Heart left ventricle (tissue), 13 donors: Measurements from ENCODE around the gene DENND6B.

ENCODE experiments used
- CTCF ChIP-seq, 12 donors: fragments of 200-600 bp; sonication (generic) in 4 of 12; IDR thresholded peaks; one replicate each; pipeline versions ENCODE4 v1.5.0 to v1.8.0; 2018 to 2022; ENCODE audit warnings: antibody characterized with exemption in 12 of 12, mild to moderate bottlenecking in 5 of 12
- POLR2A ChIP-seq, 2 donors: fragments of 450-650 bp; IDR thresholded peaks; one replicate each; pipeline ENCODE4 v1.6.1; 2017; ENCODE audit warnings: antibody characterized with exemption in 2 of 2, mild to moderate bottlenecking in 2 of 2, moderate library complexity in 2 of 2
- donor health status: ischemic (EF 13 %, LVEDD 7.1; RV severe dilation, severe dysfunction).
- donor health status: DM: no; HTN: yes; CAD: no.
- donor health status: DM: no; HTN: no; CAD: no.
- donor health status: ischemic (EF 25% LVEDD 6.9; RV normal size, moderate dysfunction).
- donor health status: ischemic (EF 25% LVEDD 5.7; RV mildly dilated, moderate dysfunction).
- donor health status: ischemic (EF 35%, LVEDD 5.7; RV mildly dilated, moderate dysfunction).
- donor health status: nonischemic (EF 11% LVEDD 7.7; RV severe dilation, severe dysfunction).
- donor health status: DM: yes; HTN: yes; CAD: no.
- donor health status: PGD.
- donor health status: ischemic (EF 29% LVEDD 5.4; RV normal size, mild dysfunction).
- donor health status: nonischemic (EF 23%, LVEDD 6.1; RV moderate dilation, normal function).

- TF ChIP-seq CTCF (IDR thresholded peaks at IDR 0.05) (no peak), POLR2A (IDR thresholded peaks at IDR 0.05) (no peak)
Observed at GRCh38 chr22:50298266-50298637, 28.6 kb downstream of the DENND6B start.
